ENCODE results near the gene TNC.

TNC gene

DNA sequence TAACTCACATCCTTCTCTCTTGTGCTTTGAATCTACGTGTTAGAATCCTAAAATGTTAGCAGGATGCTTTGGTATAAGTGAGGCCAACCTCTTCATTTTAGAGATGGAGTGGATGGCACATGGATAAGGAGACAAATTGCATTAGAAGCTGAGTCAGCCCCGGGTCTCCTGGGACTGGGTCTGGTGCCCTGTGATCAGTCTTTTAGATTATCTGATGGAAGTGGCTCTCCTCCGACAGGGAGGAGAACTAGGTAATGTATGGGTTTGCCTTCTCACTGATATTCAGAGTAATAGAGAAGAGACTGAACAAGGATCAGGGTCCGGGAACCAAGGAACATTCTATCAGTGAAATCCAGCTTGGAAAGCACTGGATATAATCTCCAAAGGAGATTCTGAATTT lies 112.6 kb downstream of the TNC start:
- no peak for DNase-seq

DNA sequence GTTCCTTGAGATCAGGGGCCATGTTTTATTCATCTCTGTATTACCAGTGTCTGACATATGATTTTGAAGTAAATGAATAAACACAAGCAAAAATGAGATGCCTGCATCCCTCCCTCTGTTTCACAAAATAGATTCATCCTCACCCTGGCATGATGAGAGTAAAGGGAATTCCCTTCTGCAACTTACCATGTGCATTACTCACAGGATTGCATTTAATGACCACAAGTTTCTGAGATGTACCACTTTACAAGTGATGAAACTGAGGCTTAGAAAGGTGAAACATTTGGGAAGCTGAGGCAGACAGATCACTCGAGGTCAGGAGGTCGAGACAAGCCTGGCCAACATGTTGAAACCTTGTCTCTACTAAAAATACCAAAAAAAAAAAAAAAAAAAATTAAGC lies 113.4 kb downstream of the TNC start:
- no peak for DNase-seq

- DNase-seq = no peak
Measured at GRCh38 chr9:115002371-115003120, 115.4 kb downstream of the TNC start.

GRCh38 chr9:115000217-115000639 lies 117.7 kb downstream of the TNC start:
- no peak for DNase-seq

DNA sequence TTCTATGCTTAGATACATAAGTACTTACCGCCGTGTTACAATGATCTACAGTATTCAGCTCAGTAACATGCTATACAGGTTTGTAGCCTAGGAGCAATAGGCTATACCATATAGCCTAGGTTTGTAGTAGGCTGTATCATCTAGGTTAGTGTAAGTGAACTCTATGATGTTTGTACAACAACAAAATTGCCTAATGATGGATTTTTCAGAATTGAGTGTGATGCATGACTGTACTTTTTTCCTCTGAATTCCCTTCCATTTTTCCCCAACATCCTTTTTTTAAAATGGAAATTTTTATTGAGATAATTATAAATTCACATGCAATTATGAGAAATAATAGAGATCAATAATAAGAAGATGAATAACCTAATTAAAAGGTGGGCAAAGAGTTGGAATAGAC lies 119.6 kb downstream of the TNC start:
- no peak for DNase-seq

GRCh38 chr9:114995681-114996221 lies 122.2 kb downstream of the TNC start:
- no peak for DNase-seq

DNA sequence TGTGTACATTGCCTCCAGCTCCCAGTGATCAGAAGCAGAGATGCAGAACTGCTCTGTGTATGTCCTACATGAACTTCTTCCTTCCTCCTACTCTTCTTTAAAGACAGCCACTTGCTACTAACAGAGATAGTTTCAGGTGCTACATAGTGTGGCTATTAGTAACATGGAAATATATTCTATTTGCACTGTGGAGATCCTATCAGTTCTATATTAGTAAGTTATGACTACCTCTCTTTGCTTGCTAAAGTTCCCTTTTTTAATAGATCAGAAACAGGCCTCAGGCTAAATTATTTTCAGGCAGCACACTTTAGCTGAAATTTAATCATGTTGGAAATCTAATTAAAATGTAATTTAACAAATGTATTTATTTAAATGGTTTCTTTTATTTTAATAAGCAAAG lies 123.2 kb downstream of the TNC start:
- no peak for DNase-seq

DNA sequence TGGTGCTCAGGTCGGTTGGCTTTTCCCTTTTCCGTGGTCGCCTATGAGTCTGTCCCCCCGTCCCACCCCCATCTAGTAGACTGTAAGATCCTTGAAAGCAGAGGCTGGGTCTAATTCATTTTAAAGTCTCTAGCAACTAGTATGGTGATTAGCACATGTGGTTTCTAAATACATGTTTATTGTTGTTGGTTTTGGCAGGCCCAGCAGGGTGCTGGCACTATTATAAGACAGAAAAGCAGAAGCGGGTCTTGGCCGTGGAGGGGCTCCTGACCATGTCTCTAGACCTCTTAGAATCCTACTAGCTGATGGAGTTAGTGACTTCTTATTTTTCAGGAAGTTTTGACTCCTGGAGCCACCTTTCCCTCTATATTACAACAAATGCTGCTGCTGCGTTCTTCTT lies 126.1 kb downstream of the TNC start:
- DNase-seq = no peak

- DNase-seq = no peak
Measured at GRCh38 chr9:114990901-114991300, 127.1 kb downstream of the TNC start.

- DNase-seq = peak; percentile 38
Measured at GRCh38 chr9:114989600-114990410, 128.2 kb downstream of the TNC start.

- DNase-seq = no peak
Measured at GRCh38 chr9:114988962-114989599, 128.9 kb downstream of the TNC start.

DNA sequence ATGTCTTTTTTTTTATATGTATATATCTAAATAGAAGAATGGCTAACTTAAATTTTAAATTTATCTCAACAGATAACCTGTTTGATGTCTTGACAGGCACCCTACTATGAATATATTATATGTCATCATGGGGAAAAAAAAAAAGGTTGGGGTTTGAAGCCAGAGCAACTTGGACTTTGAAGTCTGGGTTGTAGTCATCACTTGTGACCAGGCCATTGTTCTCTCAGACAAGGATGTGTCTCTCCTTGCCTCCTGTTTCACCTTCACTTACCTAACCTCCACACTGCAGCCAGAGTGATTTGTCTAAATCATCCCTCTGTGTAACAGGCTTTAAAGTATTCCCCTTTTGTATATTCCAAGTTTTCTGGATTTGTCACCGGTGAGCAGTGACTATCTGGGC lies 130.8 kb downstream of the TNC start:
- no peak for DNase-seq

DNA sequence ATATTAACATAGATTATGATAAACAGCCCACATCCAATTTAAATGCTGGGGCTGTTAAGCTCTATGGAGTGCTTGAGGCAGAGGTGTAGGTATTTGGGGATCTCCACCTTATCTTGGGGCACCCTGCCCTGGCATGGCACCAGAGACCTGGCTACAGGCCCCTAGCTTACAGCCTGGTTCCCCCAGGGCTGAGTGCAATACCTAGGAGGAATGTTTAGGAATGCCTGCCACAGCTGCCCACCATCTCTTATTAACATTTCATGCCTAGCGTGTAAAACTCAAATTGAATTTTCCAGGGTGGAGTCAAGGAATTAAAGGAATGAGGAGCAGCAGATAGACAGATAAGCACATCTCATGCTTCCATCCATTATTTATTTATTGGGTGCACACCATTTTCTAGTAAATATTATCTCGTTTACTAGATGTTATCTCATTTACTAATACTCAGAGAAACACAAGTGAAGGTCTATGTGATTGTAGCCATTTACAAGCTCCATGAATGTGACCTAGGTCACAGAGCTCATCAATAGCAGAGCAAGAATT lies 131.9 kb downstream of the TNC start:
- no peak for DNase-seq

DNA sequence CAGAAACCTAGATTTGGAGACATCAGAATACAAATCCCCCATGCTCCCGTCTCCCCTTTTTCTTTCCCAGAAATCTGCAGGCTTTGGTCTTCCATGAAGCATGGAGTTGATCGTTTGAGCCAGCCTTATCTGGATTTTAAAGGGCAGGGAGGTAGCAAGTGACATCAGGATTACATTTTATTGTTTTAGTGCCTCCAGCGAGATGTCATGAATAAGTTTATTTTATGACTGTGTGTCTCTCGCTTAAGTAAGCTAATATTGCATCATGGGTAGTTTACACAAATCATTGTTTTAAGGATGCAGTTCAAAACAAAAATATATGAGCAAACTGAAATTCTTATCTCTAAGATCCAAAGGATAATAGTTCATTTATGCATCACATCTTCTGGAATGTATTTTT lies 136.9 kb downstream of the TNC start:
- no peak for DNase-seq

- DNase-seq = no peak
Measured at GRCh38 chr9:114973216-114973615, 144.7 kb downstream of the TNC start.

DNA sequence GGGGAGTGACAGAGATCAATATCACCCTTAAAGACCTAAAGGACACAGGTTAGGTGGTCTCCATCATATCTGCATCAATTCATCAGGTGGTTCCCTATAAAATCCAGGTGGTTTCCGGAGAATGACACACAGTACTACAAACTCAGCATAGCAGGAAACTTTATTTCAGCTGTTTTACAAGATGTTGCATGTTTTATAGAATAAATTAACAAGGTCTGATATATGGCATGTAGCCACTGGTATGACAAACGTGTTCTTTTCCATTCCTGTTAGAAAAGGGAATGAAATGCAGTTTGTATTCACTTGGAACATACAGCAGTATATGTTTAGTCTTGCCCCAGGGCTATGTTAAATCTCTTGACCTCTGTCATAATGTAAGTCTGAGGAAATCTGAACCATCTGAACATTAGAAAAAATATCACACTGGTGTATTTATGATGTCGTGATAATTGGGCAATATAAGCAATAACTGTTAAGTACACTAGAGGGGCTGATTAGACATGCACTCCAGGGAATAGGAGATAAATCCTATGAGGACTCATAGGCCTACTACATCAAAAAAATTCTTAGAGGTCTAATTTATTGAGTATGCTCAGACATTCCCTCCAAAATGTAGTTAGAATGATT lies 145.3 kb downstream of the TNC start:
- no peak for DNase-seq

Measured in activated T-cell treated with anti-CD3 and anti-CD28 coated beads, Interleukin-2, amount 50 U/mL, for 1 hour (primary cell).